NCI-H2029 treated with DMSO at 0.1 percent for 48 hours (cell line): ENCODE results near the gene TMEM52.
"Not testable (repeated sequence)": the region's sequence is repeated elsewhere in the genome, so short reads cannot be mapped to it uniquely, and the experiment has no call there.

Source experiments
- DNase-seq: peaks from one replicate; lab custom pipeline; 2025; lab: John Stamatoyannopoulos, UW

Gene TMEM52

GRCh38 chr1:1946540-1946939, 27.5 kb upstream of the TMEM52 start:
- no peak for DNase-seq

GRCh38 chr1:1945782-1946393, 26.8 kb upstream of the TMEM52 start:
- DNase-seq, result no peak

GRCh38 chr1:1943834-1944570, 24.9 kb upstream of the TMEM52 start:
- no peak for DNase-seq

- no peak for DNase-seq
Observed at GRCh38 chr1:1942753-1943656, 23.9 kb upstream of the TMEM52 start.

GRCh38 chr1:1941868-1942752, 23.0 kb upstream of the TMEM52 start:
- DNase-seq, result no peak

GRCh38 chr1:1941211-1941841, 22.2 kb upstream of the TMEM52 start:
- DNase-seq, result no peak

GRCh38 chr1:1940123-1940425, 21.0 kb upstream of the TMEM52 start:
- no peak for DNase-seq

- no peak for DNase-seq
Observed at GRCh38 chr1:1939296-1940122, 20.4 kb upstream of the TMEM52 start.

- DNase-seq, result no peak
Observed at GRCh38 chr1:1938613-1939295, 19.7 kb upstream of the TMEM52 start.

GRCh38 chr1:1938276-1938573, 19.1 kb upstream of the TMEM52 start:
- no peak for DNase-seq

- no peak for DNase-seq
Observed at GRCh38 chr1:1937549-1938275, 18.6 kb upstream of the TMEM52 start.

GRCh38 chr1:1937061-1937460, 18.0 kb upstream of the TMEM52 start:
- no peak for DNase-seq

GRCh38 chr1:1934848-1935247, 15.8 kb upstream of the TMEM52 start:
- DNase-seq, result not testable (repeated sequence)

GRCh38 chr1:1929639-1930545, 10.8 kb upstream of the TMEM52 start:
- no peak for DNase-seq

- no peak for DNase-seq
Observed at GRCh38 chr1:1929102-1929638, 10.1 kb upstream of the TMEM52 start.

- DNase-seq, result no peak
Observed at GRCh38 chr1:1928231-1929101, 9.4 kb upstream of the TMEM52 start.

GRCh38 chr1:1927751-1928150, 8.7 kb upstream of the TMEM52 start:
- DNase-seq, result no peak
